GM10248 (cell line): ENCODE measurements around the gene HLF.

ENCODE experiments used
- CTCF ChIA-PET: fragments of 300-600 bp; sonication (Branson Sonifier 250); formaldehyde crosslinking; extraction: SDS; loops from one replicate; lab custom pipeline; 2021; ENCODE audit warnings: antibody characterized with exemption; lab: Yijun Ruan, JAX
- POLR2A ChIA-PET: fragments of 350-650 bp; sonication (Branson Sonifier 250); formaldehyde crosslinking; extraction: SDS; loops from one replicate; lab custom pipeline; 2020; ENCODE audit warnings: antibody characterized with exemption; lab: Yijun Ruan, JAX
- DNase-seq: peaks from one replicate; pipeline ENCODE4 v3.0.0; 2012; ENCODE audit errors: extremely low spot score
- CTCF ChIP-seq: IDR thresholded peaks from 2 replicates; pipeline ENCODE4 v1.5.1; 2012; ENCODE audit warnings: mild to moderate bottlenecking, low read depth; ENCODE audit errors: extremely low read depth, missing control alignments, control extremely low read depth

Gene HLF

GRCh38 chr17:55288356-55289105 is 23.8 kb downstream of the HLF start:
- POLR2A ChIA-PET = no interaction called here
- no peak for TF ChIP-seq CTCF
- CTCF ChIA-PET = interaction anchor here (1.9 kb wide), 1 partner anchor 295 kb away, joined by 4 read pairs; no protein-coding TSS in a partner anchor
- DNase-seq = no peak

GRCh38 chr17:55289106-55289446 is 24.3 kb downstream of the HLF start:
- CTCF ChIA-PET = interaction anchor here (1.9 kb wide), 1 partner anchor 296 kb away, joined by 4 read pairs; no protein-coding TSS in a partner anchor
- DNase-seq = no peak
- POLR2A ChIA-PET = no interaction called here
- no peak for TF ChIP-seq CTCF

- DNase-seq = no peak
- CTCF ChIA-PET = interaction anchor here (1.3 to 1.9 kb wide), 2 partner anchors 297 to 298 kb away, joined by 3 to 4 read pairs; no protein-coding TSS in a partner anchor
- POLR2A ChIA-PET = no interaction called here
- TF ChIP-seq CTCF = no peak
Measured at GRCh38 chr17:55289978-55290377, 25.2 kb downstream of the HLF start.

- no peak for TF ChIP-seq CTCF
- POLR2A ChIA-PET = no interaction called here
- DNase-seq = no peak
- CTCF ChIA-PET = interaction anchor here (1.3 kb wide), 1 partner anchor 298 kb away, joined by 3 read pairs; no protein-coding TSS in a partner anchor
Measured at GRCh38 chr17:55290492-55291113, 25.8 kb downstream of the HLF start.

- no peak for DNase-seq
- TF ChIP-seq CTCF = no peak
- ChIA-PET POLR2A (no interaction called here), CTCF (interaction anchor here (1.3 kb wide), 1 partner anchor 299 kb away, joined by 3 read pairs; no protein-coding TSS in a partner anchor)
Measured at GRCh38 chr17:55291114-55291507, 26.4 kb downstream of the HLF start.

- no peak for TF ChIP-seq CTCF
- CTCF ChIA-PET = interaction anchor here (1.5 kb wide), 1 partner anchor 37 kb away, joined by 4 read pairs; no protein-coding TSS in a partner anchor
- DNase-seq = no peak
- POLR2A ChIA-PET = no interaction called here
Measured at GRCh38 chr17:55292094-55292493, 27.3 kb downstream of the HLF start.
